IMR-90 (cell line): ENCODE measurements around the gene ENDOG. TPM values are rescaled to one million over a fixed set of nuclear protein-coding genes. Genes with fewer than 3 reads are reported as not detected.

Source experiments
- ATAC-seq: fragments of 200-7000 bp; cut with Tn5 transposase; 2 replicates; pipeline ENCODE4 v1.9.1; 2020; ENCODE audit warnings: low read depth, mild to moderate bottlenecking, moderate library complexity
- BruUV-seq: library from RNA; stranded (reverse); fragments of 400-500 nt; replicated peaks from 2 replicates; lab custom pipeline; 2021; lab: Mats Ljungman, UMichigan
- CTCF ChIA-PET: fragments of 300-600 bp; formaldehyde crosslinking; extraction: SDS; loops from one replicate; lab custom pipeline; 2021; ENCODE audit warnings: antibody characterized with exemption; lab: Yijun Ruan, JAX
- POLR2A ChIA-PET: fragments of 300-600 bp; sonication (Branson Sonifier 250); formaldehyde crosslinking; loops from one replicate; lab custom pipeline; 2022; ENCODE audit warnings: antibody characterized with exemption; ENCODE audit not compliant: unreplicated experiment; lab: Charles Lee
- DNase-seq: peaks from one replicate; pipeline ENCODE4 v3.0.0; 2013
- H2AFZ ChIP-seq: replicated peaks from 2 replicates; pipeline ENCODE3; 2013; ENCODE audit warnings: low read length, mild to moderate bottlenecking; ENCODE audit not compliant: poor library complexity
- H2AK5ac ChIP-seq: 2 replicates; pipeline ENCODE4 v1.6.1; 2013; ENCODE audit warnings: low read depth, low read length, inconsistent platforms
- H2AK9ac ChIP-seq: replicated peaks from 2 replicates; pipeline ENCODE3; 2013; ENCODE audit warnings: mild to moderate bottlenecking, low read depth, low read length, moderate library complexity; ENCODE audit not compliant: poor library complexity
- H2BK120ac ChIP-seq: 2 replicates; pipeline ENCODE4 v1.6.1; 2013; ENCODE audit warnings: low read depth, low read length, inconsistent platforms
- H2BK15ac ChIP-seq: 3 replicates; pipeline ENCODE4 v1.6.1; 2013; ENCODE audit warnings: low read depth, low read length, inconsistent platforms
- H2BK20ac ChIP-seq: 2 replicates; pipeline ENCODE4 v1.6.1; 2013; ENCODE audit warnings: low read depth, mild to moderate bottlenecking, inconsistent platforms, low read length, moderate library complexity
- H2BK5ac ChIP-seq: 2 replicates; pipeline ENCODE4 v1.6.1; 2013; ENCODE audit warnings: mild to moderate bottlenecking, low read depth, low read length, inconsistent platforms; ENCODE audit not compliant: poor library complexity, severe bottlenecking
- H3K14ac ChIP-seq: replicated peaks from 2 replicates; pipeline ENCODE4 v1.6.1; 2013; ENCODE audit warnings: low read depth, low read length, inconsistent platforms
- H3K18ac ChIP-seq: 2 replicates; pipeline ENCODE4 v1.6.1; 2013; ENCODE audit warnings: low read depth, low read length, control low read depth
- H3K23ac ChIP-seq: 2 replicates; pipeline ENCODE4 v1.6.1; 2013; ENCODE audit warnings: low read depth, low read length, inconsistent platforms
- H3K27ac ChIP-seq: 2 replicates; pipeline ENCODE4 v1.5.1; 2013; ENCODE audit warnings: mild to moderate bottlenecking, control low read depth, low read length; ENCODE audit not compliant: insufficient read depth
- H3K27me3 ChIP-seq: 2 replicates; pipeline ENCODE4 v1.6.1; 2013; ENCODE audit warnings: low read length; ENCODE audit not compliant: control insufficient read depth, insufficient read depth
- H3K36me3 ChIP-seq: 2 replicates; pipeline ENCODE4 v1.6.1; 2013; ENCODE audit warnings: low read length, mixed read lengths; ENCODE audit not compliant: control insufficient read depth, insufficient read depth
- H3K4ac ChIP-seq: 2 replicates; pipeline ENCODE4 v1.6.1; 2013; ENCODE audit warnings: low read depth, low read length, inconsistent platforms
- H3K4me1 ChIP-seq: 2 replicates; pipeline ENCODE4 v1.6.1; 2013; ENCODE audit warnings: low read length, mixed read lengths; ENCODE audit not compliant: control insufficient read depth, insufficient read depth
- H3K4me2 ChIP-seq: 2 replicates; pipeline ENCODE4 v1.6.1; 2013; ENCODE audit warnings: low read depth, mild to moderate bottlenecking, control low read depth, low read length, moderate library complexity
- H3K4me3 ChIP-seq: 2 replicates; pipeline ENCODE4 v1.5.1; 2013; ENCODE audit warnings: low read depth, mild to moderate bottlenecking, control low read depth, low read length, moderate library complexity; ENCODE audit not compliant: insufficient read depth
- H3K56ac ChIP-seq: 2 replicates; pipeline ENCODE4 v1.6.1; 2013; ENCODE audit warnings: low read length, inconsistent platforms; ENCODE audit not compliant: insufficient read depth; ENCODE audit errors: extremely low read depth
- H3K79me1 ChIP-seq, 2 experiments: 2 replicates each; pipeline ENCODE4 v1.6.1; 2013; ENCODE audit warnings: low read length in 2 of 2, inconsistent platforms in 1 of 2, low read depth in 1 of 2
- H3K9ac ChIP-seq: 2 replicates; pipeline ENCODE4 v1.6.1; 2013; ENCODE audit warnings: low read depth, low read length, control low read depth
- H3K9me1 ChIP-seq: 2 replicates; pipeline ENCODE4 v1.6.1; 2013; ENCODE audit warnings: low read length, inconsistent platforms; ENCODE audit not compliant: insufficient read depth
- H3K9me3 ChIP-seq: 2 replicates; pipeline ENCODE4 v1.6.1; 2013; ENCODE audit warnings: low read length; ENCODE audit not compliant: control insufficient read depth, insufficient read depth
- H4K20me1 ChIP-seq: 2 replicates; pipeline ENCODE4 v1.6.1; 2013; ENCODE audit warnings: low read length, inconsistent platforms; ENCODE audit not compliant: insufficient read depth
- H4K5ac ChIP-seq: 2 replicates; pipeline ENCODE4 v1.6.1; 2013; ENCODE audit warnings: mild to moderate bottlenecking, low read depth, low read length, control low read depth
- H4K8ac ChIP-seq, 2 experiments: 2 replicates each; pipeline ENCODE4 v1.6.1; 2013; ENCODE audit warnings: low read depth in 2 of 2, low read length in 2 of 2, control low read depth in 1 of 2, inconsistent platforms in 1 of 2
- H4K91ac ChIP-seq: 2 replicates; pipeline ENCODE4 v1.6.1; 2013; ENCODE audit warnings: low read depth, low read length, inconsistent platforms; ENCODE audit not compliant: insufficient read depth
- BHLHE40 ChIP-seq: fragments of 150-350 bp; IDR thresholded peaks from 2 replicates; pipeline ENCODE4 v1.6.1; 2016; ENCODE audit warnings: mild to moderate bottlenecking, low read depth, low read length
- CEBPB ChIP-seq: IDR thresholded peaks from 2 replicates; pipeline ENCODE4 v1.6.1; 2012; ENCODE audit warnings: low read depth, low read length, improper control_type of control experiment
- ELK1 ChIP-seq: fragments of 150-350 bp; IDR thresholded peaks from 2 replicates; pipeline ENCODE4 v1.6.1; 2016; ENCODE audit warnings: low read depth, mild to moderate bottlenecking, low read length, moderate library complexity, borderline replicate concordance
- MAFK ChIP-seq: IDR thresholded peaks from 2 replicates; pipeline ENCODE4 v1.6.1; 2012; ENCODE audit warnings: low read depth, low read length, improper control_type of control experiment
- MAZ ChIP-seq: IDR thresholded peaks from 2 replicates; pipeline ENCODE4 v1.6.1; 2012; ENCODE audit warnings: low read depth, mild to moderate bottlenecking, low read length, improper control_type of control experiment, moderate library complexity, borderline replicate concordance
- MXI1 ChIP-seq: IDR thresholded peaks from 2 replicates; pipeline ENCODE4 v1.6.1; 2012; ENCODE audit warnings: low read depth, mild to moderate bottlenecking, low read length, moderate library complexity, borderline replicate concordance
- POLR2A ChIP-seq: IDR thresholded peaks from 2 replicates; pipeline ENCODE4 v1.6.1; 2012; ENCODE audit warnings: mild to moderate bottlenecking, low read depth, low read length
- RAD21 ChIP-seq: IDR thresholded peaks from 2 replicates; pipeline ENCODE4 v1.6.1; 2012; ENCODE audit warnings: low read length, improper control_type of control experiment
- RFX5 ChIP-seq: IDR thresholded peaks from 2 replicates; pipeline ENCODE4 v1.8.0; 2012; ENCODE audit warnings: low read depth, mild to moderate bottlenecking, low read length, moderate library complexity
- USF2 ChIP-seq: fragments of 150-350 bp; IDR thresholded peaks from 2 replicates; pipeline ENCODE4 v1.6.1; 2017; ENCODE audit warnings: mild to moderate bottlenecking, antibody characterized with exemption, low read length, low read depth
- WGBS, 2 experiments: methylation state at CpG; one replicate each; pipeline versions ENCODE4 v1.1.5 to v1.1.7; 2013; ENCODE audit warnings: missing lambda C conversion rate in 2 of 2; ENCODE audit not compliant: insufficient read length in 1 of 2; ENCODE audit errors: extremely low coverage in 2 of 2; 5-methylcytosine and 5-hydroxymethylcytosine counted together
- dilution Hi-C: fragments of 300-500 bp; cut with HindIII; formaldehyde crosslinking; loops from one replicate; pipeline ENCODE4 v1.14.3; 2018; ENCODE audit warnings: low sequenced_read_pairs; ENCODE audit not compliant: unreplicated experiment
- in situ Hi-C: fragments of 300-500 bp; cut with MboI; formaldehyde crosslinking; loops from 3 replicates; pipeline ENCODE4 v1.14.3; 2019; ENCODE audit warnings: low sequenced_read_pairs, inconsistent platforms, mixed read lengths
- intact Hi-C: fragments of 100-400 bp; cut with micrococcal nuclease; formaldehyde crosslinking; loops from 2 replicates; pipeline ENCODE4 v1.10.0; 2022
- polyA plus RNA-seq, 3 experiments: library from polyadenylated mRNA; depleted of rRNA; stranded (reverse); fragments of >200 nt; gene quantifications; 2 replicates each; pipeline ENCODE4 v1.2.3, GENCODE V29; 2012; ENCODE audit warnings: low replicate concordance in 1 of 3
- total RNA-seq: library from RNA; depleted of rRNA; stranded (reverse); fragments of >200 nt; gene quantifications from 2 replicates; pipeline ENCODE4 v1.2.3, GENCODE V29; 2012

ENDOG gene
- total and polyA plus RNA-seq, 2 of the 4 experiments (the other 2 are of a cell fraction) = 9.9 to 16.2 TPM

GRCh38 chr9:128773049-128773448 lies 45.3 kb upstream of the ENDOG start (continued):
- no peak for TF ChIP-seq MAFK
- TF ChIP-seq CEBPB = no peak
- TF ChIP-seq BHLHE40 = no peak
- no peak for TF ChIP-seq POLR2A
- TF ChIP-seq ELK1 = no peak

- no peak overlapping the region for H3K18ac ChIP-seq
- no peak overlapping the region for H2AFZ ChIP-seq
- H2BK5ac ChIP-seq = no peak overlapping the region
- in situ Hi-C loops (no loop called here), dilution Hi-C loops (no loop called here), intact Hi-C loops (no loop called here)
- H4K5ac ChIP-seq = no peak overlapping the region
- H2BK20ac ChIP-seq = no peak overlapping the region
- BruUV-seq = no TSS peak
- no peak overlapping the region for H3K4me3 ChIP-seq
- no peak overlapping the region for H2AK9ac ChIP-seq
- H3K14ac ChIP-seq = no peak overlapping the region
- no peak overlapping the region for H4K8ac ChIP-seq
- no peak overlapping the region for H3K27ac ChIP-seq
- no peak overlapping the region for H3K9ac ChIP-seq
- ATAC-seq = no peak
- H3K4ac ChIP-seq = no peak overlapping the region
- peaks cover 5% of the 10 kb centered on the region for H3K4me1 ChIP-seq
- H2BK15ac ChIP-seq = no peak overlapping the region
- no peak overlapping the region for H2BK120ac ChIP-seq
- H3K56ac ChIP-seq = no peak overlapping the region
- TF ChIP-seq MXI1 (no peak), POLR2A (no peak), RAD21 (no peak), MAZ (no peak), BHLHE40 (no peak), RFX5 (no peak), USF2 (no peak), CEBPB (no peak)
- H3K79me1 ChIP-seq = peaks cover 11 to 31% of the 10 kb centered on the region in 2 experiments
- H3K23ac ChIP-seq = no peak overlapping the region
- H3K9me1 ChIP-seq = peaks cover 7% of the 10 kb centered on the region; the same call in 1 of the 2 replicates
- H3K36me3 ChIP-seq = no peaks in the 10 kb centered on the region
- H2AK5ac ChIP-seq = no peak overlapping the region
- ChIA-PET POLR2A (no interaction called here), CTCF (no interaction called here)
- H3K4me2 ChIP-seq = no peak overlapping the region
- H4K91ac ChIP-seq = no peak overlapping the region
- peaks cover 3% of the 10 kb centered on the region; the same call in 1 of the 2 replicates for H4K20me1 ChIP-seq
- H3K27me3 ChIP-seq = no peaks in the 10 kb centered on the region
- WGBS, 2 experiments = no CpG with 5 or more reads among the region's 1 CpG
- H3K9me3 ChIP-seq = peaks cover 2% of the 10 kb centered on the region; the same call in 1 of the 2 replicates
- no peak for DNase-seq
Measured at GRCh38 chr9:128774804-128775203, 43.5 kb upstream of the ENDOG start.
